NCI-H2107 treated with DMSO at 0.1 percent for 48 hours (cell line): ENCODE data around the gene GYS2.
"Not testable (repeated sequence)": the region's sequence is repeated elsewhere in the genome, so short reads cannot be mapped to it uniquely, and the experiment has no call there.

Experiments
- DNase-seq: peaks from one replicate; lab custom pipeline; 2025; ENCODE audit not compliant: unreplicated experiment; lab: John Stamatoyannopoulos, UW

GYS2 gene

DNA sequence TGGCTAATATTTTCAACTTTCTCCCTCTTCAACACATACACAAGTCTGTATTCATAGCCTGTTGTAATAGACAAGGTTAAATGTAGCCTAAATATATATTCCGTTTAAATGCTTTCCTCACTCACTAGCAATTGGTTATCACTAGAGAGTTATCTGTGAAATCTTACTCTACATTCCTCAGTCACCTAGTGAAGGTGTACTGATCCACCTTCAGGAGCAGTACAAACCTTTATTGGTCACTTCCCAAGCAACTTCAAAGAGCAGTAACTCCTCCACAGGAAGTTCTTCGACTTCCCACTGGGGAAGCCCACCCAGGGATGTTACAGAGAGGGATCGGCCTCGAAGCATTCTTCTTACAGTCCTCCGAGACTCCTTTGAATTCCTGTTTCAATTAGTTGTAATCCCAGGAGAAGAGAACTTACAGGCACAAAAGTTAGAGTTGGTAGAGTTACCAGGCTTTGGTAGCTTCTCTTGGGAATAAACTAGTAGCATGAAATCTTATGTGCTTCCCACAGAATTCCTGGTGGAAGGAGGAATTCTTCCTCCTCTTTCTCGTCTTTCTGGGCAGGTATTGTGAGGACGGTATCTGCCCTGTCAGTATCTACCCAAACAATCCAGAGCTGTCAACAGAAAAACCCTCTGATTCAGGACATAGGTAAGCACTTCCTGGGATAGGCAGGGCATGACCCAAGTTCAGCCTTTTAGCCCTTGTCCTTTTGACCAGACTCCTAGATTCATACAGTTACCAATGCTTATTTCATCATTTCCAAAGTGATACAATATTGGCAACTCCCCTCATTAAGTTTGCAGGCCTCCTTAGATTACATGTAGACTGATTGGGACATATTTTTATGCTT is at the start of gene GYS2:
Gene GYS2, minus strand, starts transcription at position 603 of the 857 bp plus-strand sequence. Its CDS starts 255 bp downstream, at position 348.
- no peak for DNase-seq

- no peak for DNase-seq
Measured at GRCh38 chr12:21651821-21652220, 47.2 kb upstream of the GYS2 start.

DNA sequence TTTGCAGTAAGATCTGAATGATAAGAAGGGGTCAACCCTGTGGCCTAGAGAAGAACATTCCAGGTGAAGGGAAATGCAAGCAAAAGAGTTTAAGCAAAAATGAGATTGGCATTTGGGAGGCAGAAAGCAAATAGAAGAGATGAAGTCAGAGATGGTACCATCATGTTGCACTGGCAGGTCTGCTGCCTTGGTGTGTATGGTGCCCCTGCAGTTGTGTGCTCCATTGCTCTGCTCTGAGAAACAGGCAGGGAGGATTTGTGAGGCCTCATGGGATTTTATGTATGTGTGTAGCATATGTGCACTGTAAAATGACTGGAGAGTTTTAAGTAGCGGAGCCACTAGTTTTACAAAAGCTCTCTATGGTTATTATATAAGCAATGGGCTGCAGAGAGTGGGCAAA is 46.4 kb upstream of the GYS2 start:
- DNase-seq, result no peak

- DNase-seq, result no peak
Measured at GRCh38 chr12:21649034-21649433, 44.4 kb upstream of the GYS2 start.

DNA sequence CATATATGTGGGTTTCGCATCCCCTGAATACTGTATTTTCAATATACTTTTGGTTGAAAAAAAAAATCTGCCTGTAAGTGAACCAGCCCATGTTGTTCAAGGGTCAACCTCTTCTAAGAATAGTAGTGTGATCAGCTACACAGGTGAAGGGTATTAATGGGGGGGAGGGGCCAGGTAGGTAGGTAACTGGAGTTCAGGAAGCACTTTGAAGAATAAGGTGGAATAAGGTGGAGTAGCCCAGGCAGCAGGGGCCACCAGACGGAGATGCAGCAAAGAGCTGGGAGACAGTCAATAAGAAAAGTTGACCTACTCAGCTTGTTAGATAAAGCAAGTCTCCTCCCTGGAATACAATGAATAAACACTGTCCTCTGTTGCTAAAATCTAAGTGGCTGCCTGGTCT is 43.7 kb upstream of the GYS2 start:
- DNase-seq, result no peak

DNA sequence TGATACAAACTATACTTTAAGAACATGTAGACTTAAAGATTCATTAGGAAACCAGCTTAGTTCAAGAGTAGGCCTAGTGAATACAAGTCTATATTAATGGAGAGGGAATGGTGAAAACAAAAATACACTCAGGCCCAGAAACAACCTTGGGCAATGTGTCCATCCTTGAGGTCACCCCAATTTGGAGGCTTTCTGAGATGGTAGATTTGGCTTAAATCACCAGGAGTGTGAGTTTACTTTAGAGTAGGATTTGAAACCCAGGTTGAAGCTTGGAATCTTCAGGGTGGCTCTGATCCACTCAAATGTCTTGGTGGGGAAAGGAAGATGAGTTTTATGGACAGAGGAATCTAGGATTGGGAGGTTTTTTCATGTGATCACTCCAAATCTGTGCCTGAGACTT is 42.5 kb upstream of the GYS2 start:
- DNase-seq, result no peak

- not testable (repeated sequence) for DNase-seq
Measured at GRCh38 chr12:21645041-21645500, 40.4 kb upstream of the GYS2 start.

DNA sequence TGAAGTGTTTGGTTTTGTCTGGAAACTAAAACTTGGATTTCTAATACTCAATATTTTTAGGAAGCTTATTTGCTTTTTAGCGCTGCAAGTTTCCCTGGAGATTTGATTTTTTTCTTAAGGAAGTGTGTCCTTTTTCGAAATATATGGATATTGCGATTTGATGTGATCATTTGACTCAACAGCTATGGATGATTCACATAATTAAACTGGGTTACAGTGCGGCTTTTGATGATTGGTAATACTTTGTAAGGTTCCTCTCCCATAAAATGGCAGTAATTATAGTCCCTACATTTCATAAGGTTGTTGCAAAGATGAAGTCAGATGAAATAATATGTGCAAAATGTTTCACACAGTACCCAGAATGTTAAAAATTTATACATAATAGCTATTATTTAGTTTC is 39.9 kb upstream of the GYS2 start:
- no peak for DNase-seq

- no peak for DNase-seq
Measured at GRCh38 chr12:21643758-21644157, 39.1 kb upstream of the GYS2 start.

DNA sequence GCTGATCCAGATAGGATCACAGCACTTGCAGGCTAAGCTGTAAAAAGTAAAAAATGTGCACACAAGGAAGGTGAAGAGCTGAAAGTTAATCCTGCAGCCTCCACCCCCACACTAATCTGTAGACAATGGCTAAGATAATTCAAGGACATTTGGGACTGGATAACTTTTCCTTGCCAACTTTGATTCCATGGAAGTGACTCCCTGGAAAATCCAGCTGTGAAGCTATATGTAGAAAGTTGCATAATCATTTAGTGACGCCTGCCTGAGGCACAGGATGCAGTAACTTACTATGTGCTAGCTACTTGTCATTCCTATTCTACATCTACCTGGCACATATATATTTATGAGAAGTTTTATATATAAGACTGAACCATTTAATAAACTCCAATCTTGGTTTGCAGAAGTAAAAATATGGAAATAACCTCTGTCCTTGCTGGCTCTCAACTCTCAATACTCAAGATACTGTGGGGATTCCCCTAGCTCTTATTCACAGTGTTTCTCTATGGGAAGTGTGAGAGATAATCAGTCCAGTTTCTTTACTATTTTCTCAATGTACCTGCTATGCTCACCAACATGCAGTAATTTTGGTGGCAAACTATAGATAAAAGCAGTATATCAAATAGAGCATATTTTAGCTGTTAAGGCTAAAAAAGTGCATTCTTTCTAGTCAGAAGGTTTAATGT is 38.2 kb upstream of the GYS2 start:
- no peak for DNase-seq

DNA sequence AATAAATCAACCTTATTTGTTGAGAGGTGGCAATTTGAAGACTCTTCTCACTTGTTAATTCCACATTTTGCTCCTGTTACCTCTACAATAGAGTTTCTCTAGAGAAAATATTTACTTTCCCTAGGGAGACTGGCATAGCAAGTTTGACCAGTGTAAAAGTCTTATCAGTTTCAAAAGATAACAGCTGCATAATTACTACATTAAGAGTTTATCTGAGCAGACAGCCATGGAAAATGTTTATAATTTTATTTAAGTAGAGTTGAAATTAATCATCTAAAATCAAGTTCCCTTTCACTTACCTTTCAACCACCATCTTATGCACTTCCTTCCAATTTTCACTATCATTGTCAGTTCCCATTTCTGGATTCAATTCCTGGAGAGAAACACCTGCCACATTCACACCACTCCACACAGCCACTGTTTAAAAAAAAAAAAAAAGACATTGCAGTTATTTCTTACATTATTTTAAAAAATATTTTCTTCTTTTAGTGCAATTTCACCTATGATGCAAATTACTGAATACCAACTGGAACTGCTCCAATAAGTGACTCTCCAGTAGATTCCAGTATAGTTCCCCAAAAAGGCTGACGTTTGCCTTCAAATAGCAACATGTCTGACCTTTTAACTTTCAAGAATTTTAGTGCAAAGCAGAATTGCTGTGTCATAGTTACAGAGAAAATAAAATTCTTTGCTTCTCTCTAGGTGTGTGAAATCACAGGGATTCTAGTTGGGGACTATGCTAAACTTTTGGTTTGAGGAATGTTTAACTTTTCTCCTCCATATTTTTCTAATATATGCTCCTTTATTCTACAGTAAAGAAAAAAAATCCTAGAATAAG is 33.6 kb upstream of the GYS2 start:
- no peak for DNase-seq

GRCh38 chr12:21634245-21634644 is 29.6 kb upstream of the GYS2 start:
- no peak for DNase-seq

DNA sequence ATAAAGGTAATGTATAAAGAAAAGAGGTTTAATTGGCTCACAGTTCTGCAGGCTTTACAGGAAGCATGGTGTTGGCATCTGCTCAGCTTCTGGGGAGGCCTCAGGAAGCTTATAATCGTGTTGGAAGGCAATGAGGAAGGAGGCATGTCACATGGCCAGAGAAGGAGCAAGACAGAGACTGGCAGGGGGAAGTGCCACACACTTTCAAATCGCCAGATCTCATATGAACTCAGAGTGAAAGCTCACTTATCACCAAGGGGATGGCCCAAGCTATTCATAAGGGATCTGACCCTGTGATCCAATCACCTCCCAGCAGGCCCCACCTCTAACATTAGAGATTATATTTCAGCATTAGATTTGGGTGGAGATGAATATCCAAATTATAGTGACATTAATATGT is 26.7 kb upstream of the GYS2 start:
- DNase-seq, result no peak

DNA sequence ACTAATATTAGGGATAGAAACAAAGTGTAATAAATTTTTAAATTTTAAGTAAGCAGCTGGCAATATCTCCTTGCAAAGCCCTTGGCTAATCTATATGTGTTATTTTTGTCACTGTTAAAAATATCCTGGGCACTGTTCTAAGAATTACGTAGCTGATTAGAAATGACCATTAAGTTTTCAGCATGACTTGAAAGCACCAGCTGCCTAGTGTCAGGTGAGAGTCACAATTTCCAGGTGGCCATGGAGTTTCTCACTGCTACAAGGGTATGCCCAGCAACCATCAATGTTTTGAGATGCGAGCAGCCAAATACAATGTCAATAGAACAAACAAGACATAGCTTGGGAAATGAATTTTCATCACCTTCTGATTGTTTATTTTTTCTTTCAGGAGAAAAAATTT is 23.3 kb upstream of the GYS2 start:
- no peak for DNase-seq

DNA sequence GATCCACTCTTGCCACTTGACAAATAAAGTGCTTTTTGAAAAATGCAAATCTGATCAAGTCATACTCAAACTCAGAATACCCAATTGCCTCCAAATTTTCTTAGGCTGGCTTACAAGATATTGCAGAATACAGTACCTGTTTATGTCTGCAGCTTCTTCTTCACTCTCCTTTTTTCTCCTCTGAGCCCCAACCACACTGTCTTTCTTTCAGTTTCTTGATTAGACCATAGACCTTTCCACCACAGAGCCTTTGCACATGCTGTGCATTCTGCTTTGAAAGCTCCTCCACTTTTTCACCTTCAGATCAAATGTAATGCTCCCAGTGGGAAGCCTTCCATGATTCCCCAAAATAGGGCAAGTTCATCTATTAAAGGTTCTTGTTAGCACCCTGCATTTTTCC is 13.9 kb upstream of the GYS2 start:
- no peak for DNase-seq

DNA sequence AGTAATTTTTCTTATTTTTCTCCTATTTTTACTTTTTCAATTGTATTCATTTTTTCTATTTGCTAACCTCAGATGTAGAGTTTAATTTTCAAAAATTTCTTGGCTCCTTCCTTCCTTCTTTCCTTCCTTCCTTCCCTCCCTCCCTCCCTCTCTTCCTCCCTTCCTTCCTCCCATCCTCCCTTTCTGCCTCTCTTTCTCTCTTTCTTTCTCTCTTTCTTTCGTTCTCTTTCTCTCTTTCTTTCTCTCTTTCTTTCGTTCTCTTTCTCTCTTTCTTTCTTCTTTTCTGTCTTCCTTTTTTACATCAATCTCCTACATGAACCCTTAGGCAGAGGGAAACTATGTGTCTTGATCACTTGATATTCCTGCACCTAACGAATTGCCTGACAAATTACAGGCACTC is 12.4 kb upstream of the GYS2 start:
- DNase-seq, result no peak

DNA sequence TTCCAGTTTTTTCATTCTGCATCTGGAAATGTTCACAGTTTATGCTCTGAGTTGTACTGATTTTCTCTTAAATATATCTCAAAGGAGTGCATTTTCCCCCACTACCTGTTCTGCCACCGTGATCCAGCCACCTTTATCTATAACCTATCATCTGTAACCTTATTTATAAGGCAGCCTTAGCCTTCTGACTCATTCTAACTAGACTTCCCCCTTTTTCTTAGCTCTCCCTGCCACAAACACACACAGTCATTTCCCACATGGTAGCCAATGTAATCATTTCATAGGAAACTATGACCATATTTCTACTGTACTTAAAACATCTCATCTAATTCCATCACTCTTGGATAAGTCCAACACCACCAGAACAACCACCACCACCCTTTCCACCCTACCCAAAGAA is 10.8 kb upstream of the GYS2 start:
- no peak for DNase-seq

DNA sequence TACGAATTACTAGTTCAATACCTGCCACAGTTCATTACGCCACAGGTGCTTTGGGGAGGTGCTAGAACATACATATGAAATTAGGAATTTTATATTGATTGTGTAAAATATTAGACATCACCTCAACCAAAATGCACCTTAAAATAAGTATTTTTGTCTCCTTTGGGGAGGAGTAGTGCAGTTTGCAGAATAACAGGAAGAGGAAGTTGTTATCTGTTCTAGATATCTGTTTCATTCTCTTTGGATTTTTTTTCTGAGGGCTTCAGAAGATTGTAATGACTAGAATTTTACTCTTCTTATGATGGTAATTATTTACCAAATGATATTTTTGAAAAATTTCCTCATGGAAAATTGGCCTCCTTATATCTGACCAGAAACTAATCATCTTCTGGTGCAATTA is 9.9 kb upstream of the GYS2 start:
- DNase-seq, result no peak

- DNase-seq, result no peak
Measured at GRCh38 chr12:21613931-21614330, 9.3 kb upstream of the GYS2 start.

GRCh38 chr12:21608196-21608595 is 3.5 kb upstream of the GYS2 start:
- DNase-seq, result no peak

DNA sequence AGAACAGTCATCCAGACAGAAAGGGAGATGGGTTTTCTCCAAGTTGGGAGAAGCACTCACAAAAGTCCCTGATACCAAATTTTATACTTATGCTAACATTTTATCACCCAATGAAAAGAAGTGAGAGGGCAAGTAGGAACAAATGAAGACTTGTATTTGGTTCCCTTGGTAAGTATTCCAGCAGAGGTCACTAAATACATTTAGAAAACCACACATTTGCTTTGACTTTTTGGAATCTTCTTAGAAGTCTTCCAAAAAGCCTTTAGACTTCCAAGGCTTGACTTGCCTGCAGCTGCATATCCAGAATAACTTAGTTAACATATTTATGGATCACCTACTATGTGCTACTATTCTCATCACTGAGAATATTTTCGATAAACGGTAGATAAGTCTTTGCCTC is 3.1 kb upstream of the GYS2 start:
- DNase-seq, result no peak

DNA sequence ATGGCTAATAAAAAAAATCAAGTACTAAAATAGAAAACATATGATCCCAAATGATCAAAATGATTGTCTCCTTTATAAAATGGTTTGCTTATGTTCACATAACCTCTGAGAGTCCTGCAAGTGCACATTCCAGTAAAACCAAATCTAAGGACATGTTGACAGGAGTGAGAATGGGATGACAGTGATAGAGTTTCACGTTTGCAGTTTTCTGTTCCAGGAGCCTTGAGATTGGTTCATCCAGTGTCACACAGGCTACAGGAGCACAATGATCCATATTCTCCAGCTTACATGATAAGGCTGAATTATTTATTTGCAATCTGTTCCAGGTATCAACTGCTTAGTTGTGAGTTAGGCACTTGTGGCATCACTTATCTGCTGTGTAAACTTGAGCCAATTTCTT is 1.5 kb upstream of the GYS2 start:
- DNase-seq, result no peak
